ENCODE data around the gene INSL4. TPM values are rescaled to one million over a fixed set of nuclear protein-coding genes. Genes with fewer than 3 reads are reported as not detected.

INSL4 gene
- polyA plus RNA-seq, 1 of the 3 experiments (the other 2 are of a cell fraction): not detected

DNA sequence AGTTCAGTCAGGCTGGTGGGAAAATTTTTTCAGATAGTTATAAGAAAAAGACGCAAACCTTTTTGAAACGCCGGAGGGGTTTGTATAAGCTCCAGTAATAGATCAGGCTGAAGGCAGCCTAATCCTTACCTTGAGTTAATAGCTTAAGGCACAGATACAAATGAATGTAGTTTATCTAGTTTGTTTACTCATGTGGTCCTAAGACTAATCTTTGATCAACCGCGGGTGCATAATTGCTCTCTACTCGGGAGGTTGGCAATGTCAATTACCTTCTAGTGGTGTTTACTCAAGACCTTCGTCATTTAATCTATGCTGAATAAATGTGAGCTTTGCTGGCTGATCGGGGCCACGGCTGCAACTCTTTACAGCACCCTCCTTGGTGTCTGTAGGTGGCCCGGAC lies 665 bp upstream of the INSL4 start:
- ChIA-PET POLR2A (no interaction called here), CTCF (interaction anchor here (1.3 kb wide), 1 partner anchor 44 kb away, joined by 5 read pairs; no protein-coding TSS in a partner anchor)
- WGBS (ENCODE audit: low lambda C conversion rate): 9% methylated on average over 10 of the region's 10 CpGs
- Histone ChIP-seq H2AFZ (ENCODE audit: low read depth) (no peak overlapping the region), H4K20me1 (ENCODE audit: insufficient read depth) (no peaks in the 10 kb centered on the region), H3K9me3 (no peaks in the 10 kb centered on the region), H3K4me1 (ENCODE audit: control insufficient read depth in 1 of 2, insufficient read depth in 2 of 2, low read depth in 1 of 2, low read length in 1 of 2) (no peaks in the 10 kb centered on the region), H3F3A (replicated peaks; ENCODE audit: insufficient read depth) (no peaks in the 10 kb centered on the region), H3K9me2 (no peaks in the 10 kb centered on the region), H3K79me2 (ENCODE audit: insufficient read depth) (no peaks in the 10 kb centered on the region), H3K4me2 (no peak overlapping the region), H3K4me3 (ENCODE audit: low read depth in 2 of 2, low read length in 1 of 2) (no peak overlapping the region), H3K27me3 (ENCODE audit: insufficient read depth) (peaks cover 15% of the 10 kb centered on the region; the same call in 1 of the 2 replicates), H3K36me3 (replicated peaks in 1 of 2; ENCODE audit: control insufficient read depth in 1 of 2, insufficient read depth in 2 of 2, low read length in 1 of 2) (no peaks in the 10 kb centered on the region), H3K9ac (no peak overlapping the region), H3K27ac (ENCODE audit: low read depth in 2 of 2, low read length in 1 of 2) (no peak overlapping the region)
- DNase-seq: no peak
- TF ChIP-seq RAD21 (IDR thresholded peaks at IDR 0.05; ENCODE audit: low read length) (no peak), MXI1 (IDR thresholded peaks at IDR 0.05; ENCODE audit: low read depth, low read length) (no peak), RXRA (IDR thresholded peaks at IDR 0.05; ENCODE audit: borderline replicate concordance, low read depth) (no peak), NFIC (IDR thresholded peaks at IDR 0.05; ENCODE audit: borderline replicate concordance) (no peak)
- TF ChIP-seq, protein P1, sequence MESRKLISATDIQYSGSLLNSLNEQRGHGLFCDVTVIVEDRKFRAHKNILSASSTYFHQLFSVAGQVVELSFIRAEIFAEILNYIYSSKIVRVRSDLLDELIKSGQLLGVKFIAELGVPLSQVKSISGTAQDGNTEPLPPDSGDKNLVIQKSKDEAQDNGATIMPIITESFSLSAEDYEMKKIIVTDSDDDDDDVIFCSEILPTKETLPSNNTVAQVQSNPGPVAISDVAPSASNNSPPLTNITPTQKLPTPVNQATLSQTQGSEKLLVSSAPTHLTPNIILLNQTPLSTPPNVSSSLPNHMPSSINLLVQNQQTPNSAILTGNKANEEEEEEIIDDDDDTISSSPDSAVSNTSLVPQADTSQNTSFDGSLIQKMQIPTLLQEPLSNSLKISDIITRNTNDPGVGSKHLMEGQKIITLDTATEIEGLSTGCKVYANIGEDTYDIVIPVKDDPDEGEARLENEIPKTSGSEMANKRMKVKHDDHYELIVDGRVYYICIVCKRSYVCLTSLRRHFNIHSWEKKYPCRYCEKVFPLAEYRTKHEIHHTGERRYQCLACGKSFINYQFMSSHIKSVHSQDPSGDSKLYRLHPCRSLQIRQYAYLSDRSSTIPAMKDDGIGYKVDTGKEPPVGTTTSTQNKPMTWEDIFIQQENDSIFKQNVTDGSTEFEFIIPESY (IDR thresholded peaks at IDR 0.05; ENCODE audit: borderline replicate concordance, low read depth): no peak

DNA sequence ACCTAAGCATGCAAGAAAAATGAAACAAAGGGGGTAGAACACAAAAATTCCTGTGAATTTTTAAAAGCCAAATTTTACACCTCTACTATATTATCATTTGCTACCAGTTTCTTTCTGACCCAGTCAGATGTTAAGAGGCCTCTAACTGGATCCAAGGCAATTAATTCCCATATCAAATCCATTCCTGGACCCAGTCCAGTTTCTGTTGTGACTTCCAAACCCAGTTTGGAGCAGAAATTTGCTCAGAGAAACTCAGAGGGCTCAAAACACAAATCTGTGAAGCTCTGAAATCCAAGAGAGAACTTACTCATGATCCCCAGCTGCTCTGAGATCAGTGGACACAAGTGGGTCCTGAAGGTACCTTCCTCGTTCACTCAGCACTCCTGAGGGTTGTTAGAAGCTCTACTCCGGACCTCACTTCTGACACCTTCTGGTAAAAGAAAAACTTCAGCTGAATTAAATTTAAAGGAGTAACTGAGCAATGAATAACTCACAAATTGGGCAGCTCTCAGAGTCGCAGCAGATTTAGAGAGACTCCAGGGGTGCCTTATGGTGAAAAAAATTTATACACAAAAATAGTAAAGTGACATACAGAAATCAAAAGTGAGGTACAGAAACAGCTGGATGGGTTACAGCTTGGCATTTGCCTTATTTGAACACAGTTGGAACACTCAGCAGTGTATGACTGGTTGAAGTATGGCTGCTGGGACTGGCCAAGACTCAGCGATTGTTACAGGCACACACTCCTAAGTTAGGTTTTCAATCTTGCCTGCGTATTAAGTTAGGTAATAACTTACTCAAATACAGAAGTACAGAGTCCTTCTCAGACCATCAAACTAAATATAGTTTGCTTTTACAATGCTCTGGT lies 32.4 kb downstream of the INSL4 start:
- H3K27ac ChIP-seq (ENCODE audit: low read depth in 2 of 2, low read length in 1 of 2): no peak overlapping the region
- no peak overlapping the region for H3K4me3 ChIP-seq (ENCODE audit: low read depth in 2 of 2, low read length in 1 of 2)
- ChIA-PET POLR2A (no interaction called here), CTCF (no interaction called here)
- H3K9me3 ChIP-seq: no peaks in the 10 kb centered on the region
- H3K4me2 ChIP-seq: no peak overlapping the region
- no peak overlapping the region for H2AFZ ChIP-seq (ENCODE audit: low read depth)
- no peaks in the 10 kb centered on the region for H3K27me3 ChIP-seq (ENCODE audit: insufficient read depth)
- H3K4me1 ChIP-seq (ENCODE audit: control insufficient read depth in 1 of 2, insufficient read depth in 2 of 2, low read depth in 1 of 2, low read length in 1 of 2): peaks cover 0 to 2% of the 10 kb centered on the region in 2 experiments; a peak in 1 of 4 replicates
- no peak for DNase-seq
- no peak overlapping the region for H3K9ac ChIP-seq
- no peaks in the 10 kb centered on the region for H3K9me2 ChIP-seq
- H3F3A ChIP-seq (replicated peaks; ENCODE audit: insufficient read depth): no peaks in the 10 kb centered on the region
- WGBS (ENCODE audit: low lambda C conversion rate): 47% methylated on average over 3 of the region's 5 CpGs
- H3K79me2 ChIP-seq (ENCODE audit: insufficient read depth): no peaks in the 10 kb centered on the region
- no peaks in the 10 kb centered on the region for H4K20me1 ChIP-seq (ENCODE audit: insufficient read depth)
- H3K36me3 ChIP-seq (replicated peaks in 1 of 2; ENCODE audit: control insufficient read depth in 1 of 2, insufficient read depth in 2 of 2, low read length in 1 of 2): no peaks in the 10 kb centered on the region
- TF ChIP-seq, protein P1 (IDR thresholded peaks at IDR 0.05; ENCODE audit: borderline replicate concordance, low read depth): no peak
- TF ChIP-seq RCOR1 (IDR thresholded peaks at IDR 0.05; ENCODE audit: low read length) (no peak), ELF1 (IDR thresholded peaks at IDR 0.05) (no peak), FOSL2 (IDR thresholded peaks at IDR 0.05; ENCODE audit: borderline replicate concordance, low read depth) (no peak), GATA2 (CRISPR knock-in tag; IDR thresholded peaks at IDR 0.05) (no peak), FOXM1 (IDR thresholded peaks at IDR 0.05; ENCODE audit: low read depth) (no peak), JUND (IDR thresholded peaks at IDR 0.05) (no peak), MEF2A (IDR thresholded peaks at IDR 0.05; ENCODE audit: borderline replicate concordance, low read depth) (no peak), TEAD4 (IDR thresholded peaks at IDR 0.05; ENCODE audit: borderline replicate concordance, insufficient read depth) (no peak), MXI1 (IDR thresholded peaks at IDR 0.05; ENCODE audit: low read depth, low read length) (no peak), TCF12 (IDR thresholded peaks at IDR 0.05) (no peak), POLR2AphosphoS5 (IDR thresholded peaks at IDR 0.05; ENCODE audit: low read depth, low read length) (no peak), EP300 (IDR thresholded peaks at IDR 0.05; ENCODE audit: borderline replicate concordance in 1 of 2, low read depth in 1 of 2, low read length in 1 of 2) (no peak), YY1 (IDR thresholded peaks at IDR 0.05; ENCODE audit: low read depth) (no peak)
- TF ChIP-seq, protein P2, sequence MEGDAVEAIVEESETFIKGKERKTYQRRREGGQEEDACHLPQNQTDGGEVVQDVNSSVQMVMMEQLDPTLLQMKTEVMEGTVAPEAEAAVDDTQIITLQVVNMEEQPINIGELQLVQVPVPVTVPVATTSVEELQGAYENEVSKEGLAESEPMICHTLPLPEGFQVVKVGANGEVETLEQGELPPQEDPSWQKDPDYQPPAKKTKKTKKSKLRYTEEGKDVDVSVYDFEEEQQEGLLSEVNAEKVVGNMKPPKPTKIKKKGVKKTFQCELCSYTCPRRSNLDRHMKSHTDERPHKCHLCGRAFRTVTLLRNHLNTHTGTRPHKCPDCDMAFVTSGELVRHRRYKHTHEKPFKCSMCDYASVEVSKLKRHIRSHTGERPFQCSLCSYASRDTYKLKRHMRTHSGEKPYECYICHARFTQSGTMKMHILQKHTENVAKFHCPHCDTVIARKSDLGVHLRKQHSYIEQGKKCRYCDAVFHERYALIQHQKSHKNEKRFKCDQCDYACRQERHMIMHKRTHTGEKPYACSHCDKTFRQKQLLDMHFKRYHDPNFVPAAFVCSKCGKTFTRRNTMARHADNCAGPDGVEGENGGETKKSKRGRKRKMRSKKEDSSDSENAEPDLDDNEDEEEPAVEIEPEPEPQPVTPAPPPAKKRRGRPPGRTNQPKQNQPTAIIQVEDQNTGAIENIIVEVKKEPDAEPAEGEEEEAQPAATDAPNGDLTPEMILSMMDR (IDR thresholded peaks at IDR 0.05): no peak
- TF ChIP-seq, protein P3, sequence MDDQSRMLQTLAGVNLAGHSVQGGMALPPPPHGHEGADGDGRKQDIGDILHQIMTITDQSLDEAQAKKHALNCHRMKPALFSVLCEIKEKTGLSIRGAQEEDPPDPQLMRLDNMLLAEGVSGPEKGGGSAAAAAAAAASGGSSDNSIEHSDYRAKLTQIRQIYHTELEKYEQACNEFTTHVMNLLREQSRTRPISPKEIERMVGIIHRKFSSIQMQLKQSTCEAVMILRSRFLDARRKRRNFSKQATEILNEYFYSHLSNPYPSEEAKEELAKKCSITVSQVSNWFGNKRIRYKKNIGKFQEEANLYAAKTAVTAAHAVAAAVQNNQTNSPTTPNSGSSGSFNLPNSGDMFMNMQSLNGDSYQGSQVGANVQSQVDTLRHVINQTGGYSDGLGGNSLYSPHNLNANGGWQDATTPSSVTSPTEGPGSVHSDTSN (IDR thresholded peaks at IDR 0.05): no peak
- TF ChIP-seq, protein P4, sequence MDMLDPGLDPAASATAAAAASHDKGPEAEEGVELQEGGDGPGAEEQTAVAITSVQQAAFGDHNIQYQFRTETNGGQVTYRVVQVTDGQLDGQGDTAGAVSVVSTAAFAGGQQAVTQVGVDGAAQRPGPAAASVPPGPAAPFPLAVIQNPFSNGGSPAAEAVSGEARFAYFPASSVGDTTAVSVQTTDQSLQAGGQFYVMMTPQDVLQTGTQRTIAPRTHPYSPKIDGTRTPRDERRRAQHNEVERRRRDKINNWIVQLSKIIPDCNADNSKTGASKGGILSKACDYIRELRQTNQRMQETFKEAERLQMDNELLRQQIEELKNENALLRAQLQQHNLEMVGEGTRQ (IDR thresholded peaks at IDR 0.05; ENCODE audit: borderline replicate concordance, low read depth, low read length): no peak
